ENCODE results near the gene CDH3. TPM values are rescaled to one million over a fixed set of nuclear protein-coding genes. Genes with fewer than 3 reads are reported as not detected.

CDH3 gene
- total and polyA plus RNA-seq, 2 experiments from 2014 or later: 62.4 to 77.6 TPM

DNA sequence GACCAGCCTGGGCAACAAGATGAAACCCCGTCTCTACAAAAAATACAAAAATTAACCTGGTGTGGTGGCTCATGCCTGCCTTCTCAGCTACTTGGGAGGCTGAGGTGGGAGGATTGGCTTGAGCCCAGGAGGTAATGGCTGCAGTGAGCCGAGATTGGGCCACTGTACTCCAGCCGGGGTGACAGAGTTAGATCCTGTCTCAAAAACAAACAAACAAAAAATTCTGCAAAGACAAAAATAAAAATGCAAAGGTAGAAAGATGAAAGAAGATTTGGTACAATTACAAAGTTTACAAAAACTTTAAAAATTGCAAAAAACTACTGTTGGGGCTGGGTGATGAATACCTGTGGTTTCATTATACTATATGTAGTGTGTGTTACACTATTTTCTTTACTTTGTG, 86.5 kb downstream of the CDH3 start:
- Histone ChIP-seq H3K36me3 (replicated peaks; ENCODE audit: insufficient read depth, low read depth) (no peaks in the 10 kb centered on the region), H3K9me3 (ENCODE audit: low read depth) (no peaks in the 10 kb centered on the region), H3K79me2 (no peaks in the 10 kb centered on the region), H3K27me3 (no peaks in the 10 kb centered on the region), H3K27ac (peak overlapping the region; percentile 69), H3K4me3 (no peak overlapping the region), H4K20me1 (ENCODE audit: insufficient read depth, poor library complexity, severe bottlenecking) (no peaks in the 10 kb centered on the region), H3K4me2 (no peak overlapping the region), H2AFZ (no peak overlapping the region), H3K4me1 (ENCODE audit: insufficient read depth) (peaks cover 13% of the 10 kb centered on the region), H3K9me2 (replicated peaks; ENCODE audit: insufficient read depth) (no peaks in the 10 kb centered on the region)
- no peak for DNase-seq (ENCODE audit: low spot score)
- TF ChIP-seq EZH2phosphoT487 (IDR thresholded peaks at IDR 0.05; ENCODE audit: low read depth, severe bottlenecking, unreplicated experiment): no peak
- TF ChIP-seq, protein P1, sequence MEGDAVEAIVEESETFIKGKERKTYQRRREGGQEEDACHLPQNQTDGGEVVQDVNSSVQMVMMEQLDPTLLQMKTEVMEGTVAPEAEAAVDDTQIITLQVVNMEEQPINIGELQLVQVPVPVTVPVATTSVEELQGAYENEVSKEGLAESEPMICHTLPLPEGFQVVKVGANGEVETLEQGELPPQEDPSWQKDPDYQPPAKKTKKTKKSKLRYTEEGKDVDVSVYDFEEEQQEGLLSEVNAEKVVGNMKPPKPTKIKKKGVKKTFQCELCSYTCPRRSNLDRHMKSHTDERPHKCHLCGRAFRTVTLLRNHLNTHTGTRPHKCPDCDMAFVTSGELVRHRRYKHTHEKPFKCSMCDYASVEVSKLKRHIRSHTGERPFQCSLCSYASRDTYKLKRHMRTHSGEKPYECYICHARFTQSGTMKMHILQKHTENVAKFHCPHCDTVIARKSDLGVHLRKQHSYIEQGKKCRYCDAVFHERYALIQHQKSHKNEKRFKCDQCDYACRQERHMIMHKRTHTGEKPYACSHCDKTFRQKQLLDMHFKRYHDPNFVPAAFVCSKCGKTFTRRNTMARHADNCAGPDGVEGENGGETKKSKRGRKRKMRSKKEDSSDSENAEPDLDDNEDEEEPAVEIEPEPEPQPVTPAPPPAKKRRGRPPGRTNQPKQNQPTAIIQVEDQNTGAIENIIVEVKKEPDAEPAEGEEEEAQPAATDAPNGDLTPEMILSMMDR (IDR thresholded peaks at IDR 0.05; ENCODE audit: poor library complexity): no peak
- no peak for TF ChIP-seq EZH2 (IDR thresholded peaks at IDR 0.05; ENCODE audit: borderline replicate concordance)
- WGBS (ENCODE audit: low lambda C conversion rate, missing lambda C conversion rate): 56% methylated on average over 3 of the region's 3 CpGs

DNA sequence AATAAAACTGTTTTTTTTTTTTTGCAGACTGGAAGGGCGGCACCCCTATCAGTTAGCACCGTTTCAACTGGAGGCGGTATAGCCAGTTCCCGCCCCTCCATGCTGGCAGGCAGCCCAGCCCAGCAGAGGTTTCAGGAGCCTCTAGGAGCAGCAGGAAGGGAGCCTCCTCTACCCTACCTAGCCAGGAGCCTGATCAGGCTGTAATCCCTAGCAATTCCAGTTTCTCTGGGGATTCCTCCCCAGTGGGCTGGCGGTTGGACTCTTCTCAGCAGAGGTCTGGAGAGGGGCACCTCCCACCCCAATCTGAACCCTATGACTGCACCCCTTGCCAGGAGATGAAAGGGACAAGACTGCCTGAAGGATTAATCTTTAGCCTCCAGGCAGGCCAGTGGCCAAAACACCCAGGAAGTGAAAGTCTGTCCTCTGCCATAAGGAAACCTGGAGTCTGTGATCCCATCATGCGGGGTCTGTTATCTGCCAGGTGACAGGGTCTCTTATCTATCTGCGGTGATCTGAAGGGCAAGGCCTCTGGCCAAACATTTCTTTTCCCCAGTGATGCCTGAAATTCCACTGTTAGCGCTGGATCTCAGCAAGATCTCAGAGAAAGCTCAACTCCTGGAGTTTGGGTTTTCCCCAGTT, 87.1 kb downstream of the CDH3 start:
- TF ChIP-seq EZH2phosphoT487 (IDR thresholded peaks at IDR 0.05; ENCODE audit: low read depth, severe bottlenecking, unreplicated experiment) (no peak), EZH2 (IDR thresholded peaks at IDR 0.05; ENCODE audit: borderline replicate concordance) (no peak)
- TF ChIP-seq, protein P1 (IDR thresholded peaks at IDR 0.05; ENCODE audit: poor library complexity): no peak
- WGBS (ENCODE audit: low lambda C conversion rate, missing lambda C conversion rate): 14% methylated on average over 8 of the region's 8 CpGs
- Histone ChIP-seq H3K4me2 (peak overlapping the region; percentile 60), H3K4me3 (no peak overlapping the region), H3K27ac (peak overlapping the region; percentile 69), H4K20me1 (ENCODE audit: insufficient read depth, poor library complexity, severe bottlenecking) (no peaks in the 10 kb centered on the region), H3K36me3 (replicated peaks; ENCODE audit: insufficient read depth, low read depth) (no peaks in the 10 kb centered on the region), H3K4me1 (ENCODE audit: insufficient read depth) (peaks cover 13% of the 10 kb centered on the region), H2AFZ (peak overlapping the region; percentile 18), H3K9me2 (replicated peaks; ENCODE audit: insufficient read depth) (no peaks in the 10 kb centered on the region), H3K79me2 (no peaks in the 10 kb centered on the region), H3K27me3 (no peaks in the 10 kb centered on the region), H3K9me3 (ENCODE audit: low read depth) (no peaks in the 10 kb centered on the region)
- DNase-seq (ENCODE audit: low spot score): peak; percentile 74

DNA sequence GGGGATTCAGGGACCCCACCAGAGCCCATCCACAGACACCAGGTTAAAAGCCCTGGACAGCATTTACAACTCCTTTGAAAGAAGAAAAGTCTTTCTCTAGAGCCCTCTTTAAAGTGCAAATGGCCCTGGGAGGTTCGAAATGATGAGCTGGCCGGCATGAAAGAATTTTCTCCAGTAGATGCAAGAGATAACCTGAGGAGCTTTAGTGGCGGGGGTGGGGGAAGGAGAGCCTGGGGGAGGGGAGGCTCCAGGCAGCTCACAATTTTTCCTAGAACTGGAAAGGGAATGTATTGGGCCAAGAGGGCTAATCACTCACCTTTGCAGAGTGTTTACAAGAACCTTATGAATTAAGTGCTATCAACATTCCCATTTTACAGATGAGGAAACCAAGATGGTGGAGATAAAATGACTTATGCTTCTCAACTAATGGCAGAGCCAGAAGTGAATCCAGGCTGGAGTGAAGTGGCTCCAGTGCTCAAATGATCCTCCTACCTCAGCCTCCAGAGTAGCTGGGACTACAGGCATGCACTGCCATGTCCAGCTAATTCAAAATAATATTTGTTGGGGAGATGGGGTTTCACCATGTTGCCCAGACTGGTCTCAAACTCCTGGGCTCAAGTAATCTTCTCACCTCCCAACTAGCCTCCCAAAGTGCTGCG, 87.8 kb downstream of the CDH3 start:
- Histone ChIP-seq H3K27ac (peak overlapping the region; percentile 69), H3K9me3 (ENCODE audit: low read depth) (no peaks in the 10 kb centered on the region), H3K4me1 (ENCODE audit: insufficient read depth) (peaks cover 13% of the 10 kb centered on the region), H3K36me3 (replicated peaks; ENCODE audit: insufficient read depth, low read depth) (no peaks in the 10 kb centered on the region), H3K9me2 (replicated peaks; ENCODE audit: insufficient read depth) (no peaks in the 10 kb centered on the region), H3K79me2 (peaks cover 6% of the 10 kb centered on the region), H3K4me2 (peak overlapping the region; percentile 60), H3K27me3 (no peaks in the 10 kb centered on the region), H3K4me3 (no peak overlapping the region), H2AFZ (no peak overlapping the region), H4K20me1 (ENCODE audit: insufficient read depth, poor library complexity, severe bottlenecking) (no peaks in the 10 kb centered on the region)
- WGBS (ENCODE audit: low lambda C conversion rate, missing lambda C conversion rate): 45% methylated on average over 4 of the region's 4 CpGs
- TF ChIP-seq EZH2 (IDR thresholded peaks at IDR 0.05; ENCODE audit: borderline replicate concordance): no peak
- TF ChIP-seq, protein P1 (IDR thresholded peaks at IDR 0.05; ENCODE audit: poor library complexity): no peak
- no peak for TF ChIP-seq EZH2phosphoT487 (IDR thresholded peaks at IDR 0.05; ENCODE audit: low read depth, severe bottlenecking, unreplicated experiment)
- DNase-seq (ENCODE audit: low spot score): no peak

Data from hepatocyte (in vitro differentiated cells).